GM13977 (cell line): ENCODE measurements around the gene ARHGAP24.

Source experiments
- DNase-seq: peaks from one replicate; pipeline ENCODE4 v3.0.0; 2012; ENCODE audit warnings: low spot score
- CTCF ChIP-seq: IDR thresholded peaks from 2 replicates; pipeline ENCODE4 v1.5.1; 2012; ENCODE audit warnings: mild to moderate bottlenecking, control low read depth; ENCODE audit not compliant: insufficient read depth; ENCODE audit errors: extremely low read depth, missing control alignments
- in situ Hi-C: fragments of 300-500 bp; cut with MboI; formaldehyde crosslinking; loops from one replicate; pipeline ENCODE4 v1.12.0; 2022; ENCODE audit warnings: low sequenced_read_pairs, low pct_unique_long_range_greater_than_20kb, mixed read lengths, inconsistent platforms; ENCODE audit not compliant: unreplicated experiment

ARHGAP24 gene

GRCh38 chr4:85672116-85672515 lies 197.2 kb downstream of the ARHGAP24 start:
- DNase-seq = no peak
- no peak for TF ChIP-seq CTCF
- in situ Hi-C loops = no loop called here

DNA sequence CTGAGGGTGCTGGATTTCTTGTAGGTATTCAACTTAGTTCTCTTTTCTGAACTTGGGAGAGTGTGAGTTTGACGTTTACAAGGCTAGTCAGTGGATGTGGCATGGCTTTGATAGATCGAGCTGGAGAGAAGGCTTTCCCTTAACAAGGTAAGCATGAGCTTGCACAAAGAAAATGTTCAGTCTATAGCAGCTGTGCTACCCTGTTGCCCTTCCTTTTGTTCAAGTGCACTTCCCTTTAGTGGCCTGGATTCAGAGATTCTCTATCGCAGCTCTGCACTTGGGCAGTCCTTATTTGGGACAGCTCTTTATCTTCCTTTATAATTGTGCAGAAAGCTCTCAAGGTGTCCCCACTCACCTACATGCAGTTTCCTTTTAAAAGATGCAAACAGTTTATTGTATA lies 198.0 kb downstream of the ARHGAP24 start:
- no peak for DNase-seq
- no peak for TF ChIP-seq CTCF
- in situ Hi-C loops = no loop called here

DNA sequence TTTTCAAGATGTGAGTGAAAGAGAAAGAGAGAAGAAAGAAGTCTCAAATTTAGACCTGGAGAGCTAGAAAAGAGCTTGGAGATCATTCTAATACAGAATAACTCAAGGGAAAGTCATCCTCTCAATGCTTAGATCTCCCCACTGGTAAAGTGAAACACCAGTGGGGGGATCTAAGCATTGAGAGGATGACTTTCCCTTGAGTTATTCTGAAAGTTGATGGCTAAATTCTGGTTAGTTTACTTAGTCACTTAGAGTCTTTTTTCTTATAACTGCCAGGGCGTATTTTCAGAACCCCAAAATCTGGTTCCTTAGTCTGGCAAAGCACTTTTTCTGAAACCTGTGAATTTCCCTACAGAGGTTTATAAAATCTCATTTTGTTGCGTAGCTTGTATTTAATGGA lies 198.6 kb downstream of the ARHGAP24 start:
- no peak for TF ChIP-seq CTCF
- in situ Hi-C loops = no loop called here
- DNase-seq = no peak

GRCh38 chr4:85675076-85676049 lies 200.4 kb downstream of the ARHGAP24 start:
- no peak for TF ChIP-seq CTCF
- no peak for DNase-seq
- in situ Hi-C loops = no loop called here

DNA sequence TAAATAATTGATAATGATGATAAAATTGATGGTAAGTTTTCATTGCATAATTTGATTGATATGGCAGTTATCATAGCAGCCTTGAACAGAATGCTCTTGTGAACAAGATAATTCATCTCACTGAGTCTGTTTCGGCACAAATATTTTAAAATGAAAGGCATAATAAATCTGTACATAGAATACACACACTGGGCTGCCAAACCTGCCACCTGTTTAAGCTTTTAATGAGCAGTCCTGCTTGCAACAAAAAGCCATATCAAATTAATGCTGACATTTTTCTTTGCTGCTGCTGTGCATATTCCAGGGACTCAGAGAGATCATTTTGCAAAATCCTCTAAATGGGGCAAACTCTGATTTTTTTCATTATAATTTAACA lies 201.1 kb downstream of the ARHGAP24 start:
- DNase-seq = no peak
- no peak for TF ChIP-seq CTCF
- in situ Hi-C loops = no loop called here

- TF ChIP-seq CTCF = no peak
- in situ Hi-C loops = no loop called here
- DNase-seq = no peak
Measured at GRCh38 chr4:85676850-85677590, 202.1 kb downstream of the ARHGAP24 start.
